ENCODE measurements around the gene ADIRF. TPM values are rescaled to one million over a fixed set of nuclear protein-coding genes. Genes with fewer than 3 reads are reported as not detected.

Gene ADIRF
- total RNA-seq, 1 donor from 2014 or later: not detected

- TF ChIP-seq CTCF (conservative IDR thresholded peaks at IDR 0.05): no peak
- no peak overlapping the region for H3K4me3 Mint-ChIP-seq
- H3K36me3 Mint-ChIP-seq (ENCODE audit: low read depth): no peaks in the 10 kb centered on the region
- peak overlapping the region; percentile 88 for H3K27ac Mint-ChIP-seq (ENCODE audit: unreplicated experiment)
- no peaks in the 10 kb centered on the region for H3K9me3 Mint-ChIP-seq
- DNase-seq (ENCODE audit: low read depth, low spot score): no peak
- H3K27me3 Mint-ChIP-seq (ENCODE audit: low read depth): no peaks in the 10 kb centered on the region
- H3K4me1 Mint-ChIP-seq: peaks cover 31% of the 10 kb centered on the region
These were observed 5.9 kb upstream of the ADIRF start for GRCh38 chr10:86962136-86962980.

GRCh38 chr10:86962981-86963310, 5.3 kb upstream of the ADIRF start:
- no peak for DNase-seq (ENCODE audit: low read depth, low spot score)
- Mint-ChIP-seq H3K4me3 (no peak overlapping the region), H3K9me3 (no peaks in the 10 kb centered on the region), H3K27ac (ENCODE audit: unreplicated experiment) (no peak overlapping the region), H3K4me1 (peaks cover 31% of the 10 kb centered on the region), H3K36me3 (ENCODE audit: low read depth) (no peaks in the 10 kb centered on the region), H3K27me3 (ENCODE audit: low read depth) (no peaks in the 10 kb centered on the region)
- no peak for TF ChIP-seq CTCF (conservative IDR thresholded peaks at IDR 0.05)

GRCh38 chr10:86963341-86963919, 4.9 kb upstream of the ADIRF start:
- no peak overlapping the region for H3K4me3 Mint-ChIP-seq
- H3K36me3 Mint-ChIP-seq (ENCODE audit: low read depth): no peaks in the 10 kb centered on the region
- H3K27ac Mint-ChIP-seq (ENCODE audit: unreplicated experiment): no peak overlapping the region
- DNase-seq (ENCODE audit: low read depth, low spot score): no peak
- no peaks in the 10 kb centered on the region for H3K27me3 Mint-ChIP-seq (ENCODE audit: low read depth)
- H3K4me1 Mint-ChIP-seq: peaks cover 30% of the 10 kb centered on the region
- TF ChIP-seq CTCF (conservative IDR thresholded peaks at IDR 0.05): no peak
- H3K9me3 Mint-ChIP-seq: no peaks in the 10 kb centered on the region

GRCh38 chr10:86964061-86964846, 4.0 kb upstream of the ADIRF start:
- H3K27me3 Mint-ChIP-seq (ENCODE audit: low read depth): no peaks in the 10 kb centered on the region
- H3K4me1 Mint-ChIP-seq: peaks cover 22% of the 10 kb centered on the region
- DNase-seq (ENCODE audit: low read depth, low spot score): no peak
- TF ChIP-seq CTCF (conservative IDR thresholded peaks at IDR 0.05): no peak
- H3K4me3 Mint-ChIP-seq: no peak overlapping the region
- H3K27ac Mint-ChIP-seq (ENCODE audit: unreplicated experiment): no peak overlapping the region
- no peaks in the 10 kb centered on the region for H3K9me3 Mint-ChIP-seq
- H3K36me3 Mint-ChIP-seq (ENCODE audit: low read depth): no peaks in the 10 kb centered on the region

DNA sequence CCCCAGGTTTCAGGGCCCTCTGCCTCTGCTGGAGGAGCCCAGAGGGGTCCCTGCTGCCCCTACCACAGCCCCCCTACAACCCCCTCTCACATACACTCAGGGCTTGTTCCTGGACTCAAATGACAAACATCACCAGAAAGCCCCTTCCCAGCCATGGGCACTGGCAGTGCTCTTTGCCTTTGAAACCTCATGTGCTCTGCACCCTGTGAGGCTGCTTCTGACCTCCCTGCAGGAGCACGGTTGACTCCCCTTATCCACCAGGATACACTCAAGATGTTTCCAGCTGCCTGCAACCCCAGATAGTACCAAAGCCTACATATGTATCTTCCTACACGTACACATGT, 3.5 kb upstream of the ADIRF start:
- Mint-ChIP-seq H3K9me3 (no peaks in the 10 kb centered on the region), H3K27ac (ENCODE audit: unreplicated experiment) (no peak overlapping the region), H3K27me3 (ENCODE audit: low read depth) (no peaks in the 10 kb centered on the region), H3K4me3 (no peak overlapping the region), H3K4me1 (peaks cover 23% of the 10 kb centered on the region), H3K36me3 (ENCODE audit: low read depth) (no peaks in the 10 kb centered on the region)
- no peak for DNase-seq (ENCODE audit: low read depth, low spot score)
- no peak for TF ChIP-seq CTCF (conservative IDR thresholded peaks at IDR 0.05)
